ENCODE results near the gene RASSF8.

The RASSF8 gene

DNA sequence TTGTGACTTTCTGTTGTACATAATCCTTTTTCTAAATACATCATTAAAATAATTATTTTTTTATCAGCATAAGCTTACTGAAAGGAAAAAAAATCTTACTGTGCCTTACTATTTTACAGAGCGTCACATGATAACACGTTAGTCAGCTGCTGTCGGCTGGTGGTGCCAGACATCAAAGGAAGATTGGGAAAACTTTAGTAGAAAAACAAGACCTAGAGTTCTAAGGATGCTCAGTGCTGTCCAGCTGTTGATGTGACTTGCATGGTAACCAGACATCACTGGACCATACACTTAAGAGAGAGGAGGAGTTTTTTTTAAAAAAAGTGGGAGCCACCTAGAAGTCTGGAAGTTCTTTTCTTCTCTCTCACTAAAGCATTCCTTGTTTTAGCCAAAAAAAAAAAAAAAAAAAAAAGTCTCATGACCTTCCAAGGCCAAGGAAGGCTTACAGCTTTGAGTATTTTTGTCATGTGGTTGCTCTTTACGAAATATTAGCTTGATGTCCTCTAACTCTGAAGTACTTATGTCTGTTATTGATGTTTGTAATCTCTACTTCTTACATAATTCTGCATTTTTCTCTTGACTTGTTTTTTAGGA, 4.5 kb downstream of the RASSF8 start:
- no peak for DNase-seq

- no peak for DNase-seq
These were observed 7.2 kb downstream of the RASSF8 start for GRCh38 chr12:25965682-25966081.

DNA sequence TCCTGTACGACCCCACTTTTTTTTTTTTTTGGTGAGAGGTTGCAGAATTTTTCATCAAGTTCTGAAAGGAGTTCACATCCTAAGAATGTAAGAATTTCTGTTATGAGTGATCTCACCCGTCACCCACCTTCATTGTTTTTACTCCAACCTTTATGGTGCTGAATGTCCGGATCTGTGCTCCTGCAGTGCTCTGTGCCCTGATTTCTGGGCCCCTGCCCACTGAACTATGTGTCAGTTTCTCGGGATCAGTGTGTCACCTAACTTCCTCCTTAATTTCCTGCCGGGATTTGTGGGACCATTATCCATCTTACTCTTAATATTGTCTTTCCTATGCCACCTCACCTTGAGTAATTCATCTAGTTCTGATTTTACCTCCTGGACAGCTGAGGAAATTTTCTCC, 11.6 kb downstream of the RASSF8 start:
- DNase-seq, result no peak

DNA sequence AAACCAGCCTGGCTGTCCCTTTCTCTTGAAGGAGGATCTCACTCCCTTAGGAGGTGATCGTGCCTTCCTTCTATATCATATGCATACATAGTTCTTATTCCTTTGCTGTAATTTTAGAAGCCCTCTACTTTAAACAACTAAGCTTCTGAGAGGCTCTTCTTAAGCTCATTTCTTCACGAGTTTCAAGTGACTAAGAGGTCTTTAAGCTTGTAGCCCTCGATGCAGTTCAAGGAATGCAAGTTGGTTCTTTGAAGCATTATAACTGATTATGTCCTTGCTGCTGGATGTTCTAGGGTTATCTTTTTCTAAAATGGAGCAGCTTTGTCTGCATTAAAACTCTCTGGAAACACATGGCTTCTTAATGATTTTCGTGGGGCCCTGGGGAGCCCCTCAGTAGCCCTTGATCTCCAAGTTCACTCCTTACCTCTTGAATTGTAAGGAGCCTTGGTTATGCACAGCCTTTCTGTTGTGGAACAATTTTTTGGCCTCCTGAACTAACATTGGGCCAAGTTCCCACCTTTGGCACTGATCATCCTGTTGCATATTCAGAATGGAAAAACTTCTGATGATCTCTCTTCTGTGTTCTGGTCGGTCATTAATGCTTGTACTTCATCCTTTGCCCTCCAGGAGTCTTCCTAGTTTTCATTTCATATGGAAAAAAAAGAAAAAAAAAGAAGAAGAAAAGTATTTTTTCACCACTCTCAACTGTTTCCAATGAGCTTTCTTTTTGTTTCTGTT, 12.6 kb downstream of the RASSF8 start:
- no peak for DNase-seq

- no peak for DNase-seq
These were observed 13.2 kb downstream of the RASSF8 start for GRCh38 chr12:25971654-25972041.

DNA sequence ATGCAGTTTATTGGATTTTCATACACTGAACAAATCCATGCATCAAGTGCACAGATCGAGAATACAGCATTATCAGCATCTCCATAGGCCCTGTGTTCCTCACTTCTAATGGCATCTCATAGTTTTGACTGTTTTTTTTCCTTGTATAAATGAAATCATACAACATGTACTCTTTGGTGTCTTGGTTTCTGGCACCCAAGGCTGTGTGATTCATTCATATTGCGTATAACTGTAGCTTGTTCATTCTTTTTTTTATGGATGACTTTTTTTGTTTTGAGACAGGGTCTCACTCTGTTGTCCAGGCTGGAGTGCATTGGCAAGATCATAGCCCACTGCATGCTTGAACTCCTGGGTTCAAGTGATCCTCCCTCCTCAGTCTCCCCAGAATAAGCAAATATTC, 14.3 kb downstream of the RASSF8 start:
- DNase-seq, result no peak

DNA sequence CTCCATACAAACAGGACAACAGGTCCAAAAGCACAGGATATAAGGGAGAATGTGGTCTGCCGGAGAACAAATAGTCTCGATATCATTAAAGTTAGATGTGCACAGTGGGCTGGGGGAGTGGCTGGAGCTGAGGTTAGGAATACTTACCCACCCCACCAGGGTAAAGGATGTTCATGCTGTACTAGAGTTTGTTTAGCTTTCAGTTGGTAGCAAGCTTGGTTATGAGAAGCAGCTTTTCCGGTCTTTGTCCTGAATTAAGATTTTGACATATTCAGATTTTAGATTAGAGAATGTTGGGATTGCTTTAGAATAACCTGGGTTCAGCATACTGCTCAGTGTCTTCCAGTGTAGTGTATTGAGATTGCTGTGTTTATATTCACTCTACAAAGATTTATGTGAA, 16.7 kb downstream of the RASSF8 start:
- DNase-seq, result no peak

DNA sequence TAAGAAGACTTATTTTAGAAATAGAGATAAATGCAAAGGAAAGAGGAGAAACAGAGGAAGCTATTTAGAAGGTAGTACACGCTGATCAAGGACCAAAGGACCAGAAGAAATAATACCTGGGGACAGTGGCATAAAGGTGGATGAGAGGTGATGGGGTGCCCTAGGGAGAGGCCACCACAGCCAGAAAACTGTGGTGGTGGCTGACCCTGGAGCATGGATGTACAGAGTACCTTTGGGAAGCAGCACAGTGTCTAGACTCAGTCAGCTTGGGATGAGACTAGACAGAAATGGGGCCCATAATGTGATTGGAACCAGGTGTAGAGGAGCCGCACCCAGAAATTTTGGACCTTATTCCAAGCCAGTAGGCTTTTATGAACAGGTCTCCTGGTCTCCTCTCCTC, 17.2 kb downstream of the RASSF8 start:
- no peak for DNase-seq

- no peak for DNase-seq
These were observed 17.8 kb downstream of the RASSF8 start for GRCh38 chr12:25976289-25976688.

DNA sequence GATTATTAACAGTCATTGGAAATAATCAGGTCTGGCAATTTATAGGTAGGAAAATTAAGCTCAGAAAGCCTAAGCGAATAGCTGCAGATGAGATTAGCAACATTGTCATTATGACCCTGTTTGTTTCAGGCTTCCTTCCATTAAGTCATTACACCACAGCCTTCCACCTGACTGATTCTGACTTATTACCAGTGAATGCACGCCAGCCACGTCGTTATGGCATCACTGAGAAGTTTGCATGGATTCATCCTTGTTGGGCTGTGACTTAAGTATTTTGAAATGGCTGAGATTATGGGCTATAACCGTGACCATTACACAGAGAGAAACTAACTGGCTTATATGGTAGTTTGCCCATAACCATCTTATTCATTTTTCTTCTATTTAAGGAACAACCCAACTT, 18.6 kb downstream of the RASSF8 start:
- no peak for DNase-seq

- DNase-seq, result no peak
These were observed 20.6 kb downstream of the RASSF8 start for GRCh38 chr12:25979059-25979458.

DNA sequence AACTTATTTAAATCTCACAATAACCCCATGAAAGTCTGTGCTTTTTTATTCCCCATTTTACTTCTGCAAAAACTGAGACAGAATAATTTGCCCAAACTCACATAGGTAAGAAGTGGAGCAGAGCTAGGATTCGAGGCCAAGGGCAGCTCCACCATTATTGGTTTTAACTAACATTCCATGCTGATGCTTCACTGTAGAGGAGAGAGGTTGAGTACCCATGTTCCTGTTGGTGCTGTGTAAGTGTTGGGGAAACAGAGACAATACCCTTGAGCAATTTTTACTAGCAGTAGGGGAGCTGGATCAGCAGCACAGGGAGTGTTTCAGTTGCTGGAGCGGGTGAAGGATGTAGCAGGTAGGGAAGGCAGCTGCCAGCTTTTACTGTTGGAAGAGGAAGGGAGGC, 21.1 kb downstream of the RASSF8 start:
- no peak for DNase-seq

- DNase-seq, result no peak
These were observed 21.6 kb downstream of the RASSF8 start for GRCh38 chr12:25980035-25980434.

- no peak for DNase-seq
These were observed 23.1 kb downstream of the RASSF8 start for GRCh38 chr12:25981597-25981996.

DNA sequence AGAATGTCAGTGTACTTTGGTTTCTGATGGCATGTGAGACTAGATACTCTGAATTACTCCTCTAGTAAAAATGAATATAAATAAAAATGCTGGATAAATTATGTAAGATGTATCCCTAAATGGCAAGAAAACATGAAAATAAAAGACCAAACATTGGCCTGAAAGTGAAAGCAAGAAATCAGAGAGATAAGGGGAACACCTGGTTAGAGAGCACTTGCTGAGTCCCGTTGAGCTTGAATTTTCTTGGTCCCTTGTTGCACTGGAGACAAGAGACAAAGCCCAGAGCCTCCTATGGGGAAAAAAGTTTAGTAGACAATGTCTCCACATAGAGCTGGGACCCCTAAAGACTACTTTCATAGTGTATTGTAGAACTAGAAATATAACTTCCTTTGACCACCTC, 23.9 kb downstream of the RASSF8 start:
- DNase-seq, result no peak

GRCh38 chr12:25983625-25984024, 25.1 kb downstream of the RASSF8 start:
- DNase-seq, result no peak

- DNase-seq, result no peak
These were observed 26.3 kb downstream of the RASSF8 start for GRCh38 chr12:25984759-25985158.

DNA sequence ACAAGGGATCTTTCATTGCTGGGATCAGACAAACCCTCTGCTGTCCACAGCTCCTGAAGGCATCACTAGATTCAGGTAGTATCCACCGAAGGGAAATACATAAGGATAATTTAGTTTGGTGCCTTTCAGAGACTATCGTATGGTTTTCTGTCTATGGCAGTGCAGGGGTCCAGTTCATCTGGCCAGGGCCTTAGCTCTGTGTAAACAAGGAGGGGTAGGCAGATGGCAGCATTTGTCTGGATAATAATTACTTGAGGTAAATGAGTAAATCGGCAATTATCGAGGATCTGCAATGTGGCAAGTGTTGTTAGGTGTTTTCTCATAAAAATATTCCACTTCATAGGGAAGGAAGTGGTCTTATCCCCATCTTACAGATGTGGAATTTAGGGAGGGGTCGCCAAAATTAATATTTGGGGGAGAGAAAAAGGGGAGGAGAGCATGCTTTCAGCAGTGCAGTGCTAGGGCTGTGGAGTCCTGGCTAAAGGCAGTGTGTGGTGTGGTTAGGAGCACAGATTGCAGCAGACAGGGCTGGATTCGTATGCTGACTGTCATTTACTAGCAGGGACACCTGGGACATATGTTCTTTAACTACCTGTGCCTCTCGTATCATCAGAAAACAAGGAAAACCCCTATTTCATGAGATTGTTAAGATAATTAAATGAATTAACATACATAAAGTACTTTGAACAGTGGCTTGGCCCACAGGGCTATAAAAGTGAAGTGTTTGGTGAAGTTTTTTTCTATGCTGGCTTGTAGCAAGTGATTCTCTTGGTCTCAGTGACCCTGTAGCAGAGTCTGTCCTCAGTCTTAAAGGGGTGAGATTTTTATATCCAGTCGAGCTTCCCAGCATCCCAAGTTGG, 27.1 kb downstream of the RASSF8 start:
- DNase-seq, result no peak

DNA sequence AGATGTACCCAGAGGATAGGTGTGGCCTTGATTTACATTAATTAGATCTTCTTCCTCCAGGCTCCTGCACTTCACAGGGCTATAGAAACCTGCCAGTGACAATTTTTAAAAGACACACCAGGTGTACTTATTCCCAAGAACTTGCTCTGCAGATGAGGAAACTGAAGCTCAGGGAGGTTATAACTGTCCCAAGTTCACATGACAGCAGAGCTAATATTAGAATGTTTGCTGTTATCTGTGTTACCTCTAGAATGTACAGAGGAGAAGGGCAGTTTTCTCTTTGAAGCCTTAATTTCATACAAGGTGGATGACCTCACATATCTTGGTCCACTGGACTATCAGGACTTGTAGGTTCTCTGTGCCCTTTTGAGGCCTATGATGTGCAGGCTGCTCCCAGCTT, 27.7 kb downstream of the RASSF8 start:
- DNase-seq, result no peak

GRCh38 chr12:25988505-25988904, 30.0 kb downstream of the RASSF8 start:
- DNase-seq, result no peak

- no peak for DNase-seq
These were observed 32.0 kb downstream of the RASSF8 start for GRCh38 chr12:25990495-25990894.

- DNase-seq, result no peak
These were observed 33.7 kb downstream of the RASSF8 start for GRCh38 chr12:25992026-25992782.
